Neural progenitor cell (in vitro differentiated cells): ENCODE results near the gene CCDC61. TPM values are rescaled to one million over a fixed set of nuclear protein-coding genes. Genes with fewer than 3 reads are reported as not detected.

Experiments used
- DNase-seq: peaks from one replicate; pipeline ENCODE4 v3.0.0-alpha.2; 2016; ENCODE audit warnings: low spot score
- H2AFZ ChIP-seq: fragments of 200-600 bp; sonication (generic); replicated peaks from 2 replicates; pipeline ENCODE4 v1.6.1; 2016; ENCODE audit warnings: antibody characterized with exemption
- H3F3A ChIP-seq: fragments of 200-600 bp; sonication (generic); 2 replicates; pipeline ENCODE4 v1.6.1; 2016; ENCODE audit warnings: antibody characterized with exemption, low read depth
- H3K27ac ChIP-seq: fragments of 200-600 bp; sonication (generic); 2 replicates; pipeline ENCODE4 v1.5.1; 2016; ENCODE audit warnings: mild to moderate bottlenecking
- H3K27me3 ChIP-seq: fragments of 200-600 bp; sonication (generic); 2 replicates; pipeline ENCODE4 v1.6.1; 2016; ENCODE audit warnings: mild to moderate bottlenecking, moderate library complexity
- H3K36me3 ChIP-seq: fragments of 200-600 bp; sonication (generic); 2 replicates; pipeline ENCODE4 v1.5.1; 2016
- H3K4me1 ChIP-seq: fragments of 200-600 bp; sonication (generic); 2 replicates; pipeline ENCODE4 v1.6.1; 2016; ENCODE audit warnings: mixed run types
- H3K4me2 ChIP-seq: fragments of 200-600 bp; sonication (generic); 2 replicates; pipeline ENCODE4 v1.6.1; 2016
- H3K4me3 ChIP-seq: fragments of 200-600 bp; sonication (generic); 2 replicates; pipeline ENCODE4 v1.5.1; 2016
- H3K79me2 ChIP-seq: fragments of 200-600 bp; sonication (generic); 2 replicates; pipeline ENCODE4 v1.6.1; 2016; ENCODE audit warnings: low read depth
- H3K9ac ChIP-seq: fragments of 200-600 bp; sonication (generic); 2 replicates; pipeline ENCODE4 v1.6.1; 2016
- H3K9me3 ChIP-seq: fragments of 200-600 bp; sonication (generic); 2 replicates; pipeline ENCODE4 v1.5.1; 2016; ENCODE audit warnings: low read depth
- H4K20me1 ChIP-seq: fragments of 200-600 bp; sonication (generic); 2 replicates; pipeline ENCODE4 v1.6.1; 2016; ENCODE audit warnings: low read depth
- H3K27ac Mint-ChIP-seq: 3 replicates; pipeline ENCODE4 v1.8.0; 2021; ENCODE audit warnings: mixed read lengths
- H3K27me3 Mint-ChIP-seq: 2 replicates; pipeline ENCODE4 v1.8.0; 2022; ENCODE audit warnings: low read depth, mild to moderate bottlenecking, inconsistent platforms, moderate library complexity, mixed read lengths; ENCODE audit not compliant: insufficient read depth
- H3K36me3 Mint-ChIP-seq: 3 replicates; pipeline ENCODE4 v1.8.0; 2021; ENCODE audit warnings: mixed read lengths
- H3K4me1 Mint-ChIP-seq: 3 replicates; pipeline ENCODE4 v1.8.0; 2021; ENCODE audit warnings: mixed read lengths
- H3K4me3 Mint-ChIP-seq: 3 replicates; pipeline ENCODE4 v1.8.0; 2021; ENCODE audit warnings: mild to moderate bottlenecking, moderate library complexity, mixed read lengths
- H3K9me3 Mint-ChIP-seq: 3 replicates; pipeline ENCODE4 v1.8.0; 2020; ENCODE audit warnings: mixed read lengths
- EZH2 ChIP-seq: fragments of 200-600 bp; sonication (generic); IDR thresholded peaks from 2 replicates; pipeline ENCODE4 v1.6.1; 2017; ENCODE audit warnings: antibody characterized with exemption, mild to moderate bottlenecking, moderate library complexity
- EZH2phosphoT487 ChIP-seq: fragments of 200-600 bp; sonication (generic); IDR thresholded peaks from 2 replicates; pipeline ENCODE4 v1.6.1; 2017; ENCODE audit warnings: antibody characterized with exemption
- total RNA-seq: library from RNA; depleted of rRNA; stranded (reverse); fragments of >200 nt; gene quantifications from 2 replicates; pipeline ENCODE4 v1.2.3, GENCODE V29; 2015; ENCODE audit warnings: low replicate concordance
- TF ChIP-seq, protein P1 (sequence below): fragments of 200-600 bp; sonication (generic); IDR thresholded peaks from 2 replicates; pipeline ENCODE4 v1.5.1; 2017; ENCODE audit warnings: antibody characterized with exemption, mild to moderate bottlenecking

Gene CCDC61
- total RNA-seq, 1 donor from 2014 or later, result 5.7 TPM

DNA sequence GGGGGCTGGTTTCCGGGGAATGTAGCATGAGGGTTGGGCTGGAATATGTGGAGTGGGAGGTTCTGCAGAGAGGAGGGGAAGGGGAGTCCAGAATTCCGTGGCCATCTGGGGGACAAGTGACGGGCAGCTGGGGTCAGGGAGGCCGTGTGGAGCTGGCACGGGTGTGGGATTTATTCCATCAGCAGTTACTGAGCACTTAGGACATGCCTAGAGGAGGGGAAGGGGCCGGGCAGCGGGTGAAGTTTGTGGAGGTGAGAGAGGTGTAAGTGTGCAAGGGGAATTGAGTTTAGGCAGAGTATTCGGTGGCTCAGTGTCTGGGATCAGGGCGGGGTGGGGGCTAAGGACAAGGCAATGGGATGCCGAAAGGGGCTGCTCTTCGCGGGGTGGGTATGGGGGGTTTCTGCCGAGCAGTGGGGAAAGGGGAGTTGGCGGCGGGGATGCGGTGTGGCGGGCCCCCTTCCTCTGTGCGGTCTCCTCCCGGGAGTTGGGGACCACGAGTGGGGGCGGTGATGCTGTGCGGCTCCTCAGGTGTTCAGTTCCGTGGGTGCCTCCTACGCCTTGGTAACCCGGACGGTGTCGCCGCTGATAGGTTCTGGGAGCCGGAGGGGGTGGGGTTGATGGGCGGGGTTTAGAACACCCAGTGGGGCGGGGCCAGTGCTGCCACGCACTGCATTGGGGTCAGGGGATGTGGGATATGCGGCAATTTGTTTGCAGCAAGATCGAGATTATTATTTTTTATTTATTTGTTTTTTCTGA lies 5.4 kb downstream of the CCDC61 start:
- peaks cover 32% of the 10 kb centered on the region for H3K4me1 Mint-ChIP-seq
- H3K9me3 Mint-ChIP-seq, result no peaks in the 10 kb centered on the region
- peak overlapping the region; percentile 85 for H3K4me3 Mint-ChIP-seq
- no peak for TF ChIP-seq EZH2phosphoT487
- TF ChIP-seq, protein P1, sequence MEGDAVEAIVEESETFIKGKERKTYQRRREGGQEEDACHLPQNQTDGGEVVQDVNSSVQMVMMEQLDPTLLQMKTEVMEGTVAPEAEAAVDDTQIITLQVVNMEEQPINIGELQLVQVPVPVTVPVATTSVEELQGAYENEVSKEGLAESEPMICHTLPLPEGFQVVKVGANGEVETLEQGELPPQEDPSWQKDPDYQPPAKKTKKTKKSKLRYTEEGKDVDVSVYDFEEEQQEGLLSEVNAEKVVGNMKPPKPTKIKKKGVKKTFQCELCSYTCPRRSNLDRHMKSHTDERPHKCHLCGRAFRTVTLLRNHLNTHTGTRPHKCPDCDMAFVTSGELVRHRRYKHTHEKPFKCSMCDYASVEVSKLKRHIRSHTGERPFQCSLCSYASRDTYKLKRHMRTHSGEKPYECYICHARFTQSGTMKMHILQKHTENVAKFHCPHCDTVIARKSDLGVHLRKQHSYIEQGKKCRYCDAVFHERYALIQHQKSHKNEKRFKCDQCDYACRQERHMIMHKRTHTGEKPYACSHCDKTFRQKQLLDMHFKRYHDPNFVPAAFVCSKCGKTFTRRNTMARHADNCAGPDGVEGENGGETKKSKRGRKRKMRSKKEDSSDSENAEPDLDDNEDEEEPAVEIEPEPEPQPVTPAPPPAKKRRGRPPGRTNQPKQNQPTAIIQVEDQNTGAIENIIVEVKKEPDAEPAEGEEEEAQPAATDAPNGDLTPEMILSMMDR, result no peak
- no peak for TF ChIP-seq EZH2
- Histone ChIP-seq H3K9me3 (no peaks in the 10 kb centered on the region), H3K79me2 (peaks cover 22% of the 10 kb centered on the region), H3K27ac (no peak overlapping the region), H3K9ac (no peak overlapping the region), H3K36me3 (no peaks in the 10 kb centered on the region), H3K27me3 (peaks cover 7% of the 10 kb centered on the region), H2AFZ (peak overlapping the region; percentile 7), H3K4me2 (peak overlapping the region; percentile 96), H3K4me1 (peaks cover 11% of the 10 kb centered on the region), H3F3A (peaks cover 15% of the 10 kb centered on the region), H3K4me3 (peak overlapping the region; percentile 66), H4K20me1 (peaks cover 14% of the 10 kb centered on the region)
- H3K27ac Mint-ChIP-seq, result no peak overlapping the region
- peaks cover 15% of the 10 kb centered on the region for H3K27me3 Mint-ChIP-seq
- peak; percentile 79 for DNase-seq
- H3K36me3 Mint-ChIP-seq, result no peaks in the 10 kb centered on the region

DNA sequence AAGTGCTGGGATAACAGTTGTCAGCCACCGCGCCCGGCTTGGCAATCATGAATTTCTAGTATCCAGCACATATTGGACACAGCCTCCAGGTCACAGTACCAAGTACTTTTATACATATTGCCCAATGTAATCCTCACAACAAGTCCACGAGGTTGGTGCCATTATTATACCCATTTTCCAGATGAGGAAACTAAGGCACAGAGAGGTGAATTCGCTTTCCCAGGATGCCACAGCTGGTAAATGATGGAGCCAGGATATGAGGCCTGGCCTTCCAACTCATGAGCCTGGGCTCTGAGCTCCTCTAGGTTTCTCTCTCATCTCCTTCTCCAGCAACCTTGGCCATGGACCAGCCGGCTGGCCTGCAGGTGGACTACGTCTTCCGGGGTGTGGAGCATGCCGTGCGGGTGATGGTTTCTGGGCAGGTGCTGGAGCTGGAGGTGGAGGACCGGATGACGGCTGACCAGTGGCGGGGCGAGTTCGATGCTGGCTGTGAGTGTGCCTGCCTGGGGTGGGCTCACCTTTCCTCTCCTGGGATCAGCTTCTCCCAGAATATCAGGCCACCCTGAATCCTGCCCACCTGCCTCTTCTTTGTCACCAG lies 7.5 kb downstream of the CCDC61 start:
- H3K27ac Mint-ChIP-seq, result no peak overlapping the region
- H3K9ac ChIP-seq, result no peak overlapping the region
- no peaks in the 10 kb centered on the region for H3K9me3 ChIP-seq
- H3K79me2 ChIP-seq, result peaks cover 10% of the 10 kb centered on the region
- DNase-seq, result no peak
- peaks cover 15% of the 10 kb centered on the region for H3F3A ChIP-seq
- peaks cover 7% of the 10 kb centered on the region for H3K27me3 ChIP-seq
- H3K36me3 ChIP-seq, result no peaks in the 10 kb centered on the region
- H4K20me1 ChIP-seq, result peaks cover 14% of the 10 kb centered on the region
- H3K4me3 ChIP-seq, result no peak overlapping the region
- peaks cover 15% of the 10 kb centered on the region for H3K27me3 Mint-ChIP-seq
- peaks cover 35% of the 10 kb centered on the region for H3K4me1 Mint-ChIP-seq
- H3K27ac ChIP-seq, result no peak overlapping the region
- H3K4me2 ChIP-seq, result no peak overlapping the region
- peaks cover 5% of the 10 kb centered on the region for H3K36me3 Mint-ChIP-seq
- no peaks in the 10 kb centered on the region for H3K9me3 Mint-ChIP-seq
- no peak for TF ChIP-seq EZH2
- TF ChIP-seq, protein P1, result no peak
- TF ChIP-seq EZH2phosphoT487, result no peak
- peaks cover 7% of the 10 kb centered on the region for H3K4me1 ChIP-seq
- no peak overlapping the region for H3K4me3 Mint-ChIP-seq
- H2AFZ ChIP-seq, result no peak overlapping the region

DNA sequence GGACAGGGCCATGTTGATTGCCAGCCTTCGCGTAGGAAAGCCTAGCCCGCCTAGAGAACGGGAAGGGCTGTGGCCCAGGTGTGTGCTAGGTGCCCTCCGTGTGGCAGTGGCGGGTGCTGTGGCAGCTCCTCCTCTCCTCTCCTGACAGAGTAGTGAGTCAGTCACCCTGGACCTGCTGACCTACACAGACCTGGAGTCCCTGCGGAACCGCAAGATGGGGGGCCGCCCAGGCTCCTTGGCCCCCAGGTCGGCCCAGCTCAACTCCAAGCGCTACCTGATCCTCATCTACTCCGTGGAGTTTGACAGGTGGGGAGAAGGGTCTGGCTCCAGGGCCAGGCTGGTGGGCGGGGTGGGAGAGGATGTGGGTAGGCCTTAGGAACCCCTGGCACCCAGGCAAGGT lies 11.1 kb downstream of the CCDC61 start:
- peaks cover 7% of the 10 kb centered on the region for H3K79me2 ChIP-seq
- H3K27ac ChIP-seq, result no peak overlapping the region
- no peaks in the 10 kb centered on the region for H3K9me3 Mint-ChIP-seq
- H3K27me3 ChIP-seq, result no peaks in the 10 kb centered on the region
- peaks cover 7% of the 10 kb centered on the region for H3K27me3 Mint-ChIP-seq
- H3F3A ChIP-seq, result peaks cover 3% of the 10 kb centered on the region
- no peak overlapping the region for H3K4me3 Mint-ChIP-seq
- TF ChIP-seq EZH2 (no peak), EZH2phosphoT487 (no peak)
- TF ChIP-seq, protein P1, result no peak
- no peak for DNase-seq
- H3K4me2 ChIP-seq, result no peak overlapping the region
- H2AFZ ChIP-seq, result no peak overlapping the region
- H4K20me1 ChIP-seq, result peaks cover 9% of the 10 kb centered on the region
- H3K36me3 ChIP-seq, result no peaks in the 10 kb centered on the region
- H3K4me3 ChIP-seq, result no peak overlapping the region
- no peaks in the 10 kb centered on the region for H3K9me3 ChIP-seq
- no peak overlapping the region for H3K27ac Mint-ChIP-seq
- H3K4me1 ChIP-seq, result no peaks in the 10 kb centered on the region
- H3K4me1 Mint-ChIP-seq, result peaks cover 18% of the 10 kb centered on the region
- H3K9ac ChIP-seq, result no peak overlapping the region
- peaks cover 5% of the 10 kb centered on the region for H3K36me3 Mint-ChIP-seq
